ENCODE results near the gene CEP152. TPM values are rescaled to one million over a fixed set of nuclear protein-coding genes. Genes with fewer than 3 reads are reported as not detected.

CEP152 gene
- total RNA-seq, 4 donors from 2014 or later, result 9.2 to 12.5 (median 11.2) TPM

DNA sequence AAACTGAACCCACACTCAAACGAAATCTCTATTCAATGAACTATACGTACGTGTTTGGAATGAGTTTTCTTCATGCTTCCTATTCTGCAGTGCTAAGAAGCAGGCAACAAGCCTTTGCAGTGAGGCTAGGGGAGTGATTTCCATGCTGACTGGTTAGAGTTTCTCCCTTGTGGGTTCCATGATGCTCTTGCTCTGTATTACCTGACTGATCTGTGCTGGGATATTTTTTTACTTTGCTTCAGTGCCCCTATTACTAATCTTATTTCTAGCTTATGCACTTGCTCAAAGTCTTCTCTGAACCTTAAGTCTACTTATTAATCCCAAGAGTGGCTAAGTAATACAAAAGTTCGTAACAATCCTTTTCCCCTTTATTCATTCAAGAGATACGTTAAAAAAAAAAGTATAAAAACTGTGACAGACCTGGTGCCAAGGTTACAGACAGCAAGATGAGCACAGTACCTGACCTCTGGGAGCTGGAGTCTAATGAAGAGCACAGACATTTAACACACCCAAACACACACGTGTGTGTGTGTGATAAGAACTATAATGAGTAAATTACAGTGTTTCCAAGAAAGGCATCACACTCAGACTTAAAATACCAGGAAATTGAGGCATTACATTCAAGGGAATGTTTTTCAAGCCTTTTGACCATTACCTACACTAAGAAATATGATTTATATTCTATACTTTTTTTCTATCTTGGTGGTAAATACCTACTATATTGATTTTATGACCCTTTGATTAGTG is 114.9 kb downstream of the CEP152 start:
- WGBS, 2 donors, result 78 to 86% methylated on average over 6 of the region's 6 CpGs
- Histone ChIP-seq H3K27ac (no peak overlapping the region), H3K9me3 (no peaks in the 10 kb centered on the region)

DNA sequence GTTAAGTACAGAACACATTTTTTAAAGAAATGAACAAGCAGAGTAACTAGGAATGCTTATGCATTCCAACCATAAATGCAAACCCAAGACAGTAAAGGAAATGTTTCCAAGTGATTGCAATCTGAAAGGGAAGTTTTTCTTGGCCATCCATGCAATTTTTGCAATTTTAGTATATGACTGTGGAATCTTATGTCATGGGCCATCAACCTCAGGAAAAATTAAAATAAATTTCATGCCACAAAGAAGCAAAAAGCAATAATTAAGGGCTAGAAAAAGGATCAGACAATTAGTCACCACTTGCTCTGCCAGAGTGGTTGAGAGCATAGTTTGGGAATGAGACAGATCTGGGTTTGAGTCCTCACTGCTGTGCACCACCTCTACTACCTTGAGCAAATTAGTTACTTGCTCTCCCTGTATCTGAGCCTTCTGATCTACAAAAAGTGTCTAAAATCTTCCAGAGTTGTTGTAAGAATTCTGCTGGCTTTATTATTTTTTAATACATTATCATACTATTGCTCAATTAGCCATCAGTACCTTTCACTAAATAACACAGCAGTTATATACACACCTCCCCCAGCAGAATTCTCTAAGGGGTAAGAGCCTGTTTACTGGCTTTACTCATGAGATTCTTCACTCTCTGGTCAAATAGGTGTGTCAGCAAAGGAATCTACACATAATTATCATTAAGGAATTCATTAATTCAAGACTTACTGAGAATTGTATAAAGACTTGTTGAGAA is 115.6 kb downstream of the CEP152 start:
- Histone ChIP-seq H3K27ac (no peak overlapping the region), H3K4me1 (no peaks in the 10 kb centered on the region), H3K36me3 (no peaks in the 10 kb centered on the region), H3K9me3 (no peaks in the 10 kb centered on the region), H3K4me3 (no peak overlapping the region), H3K27me3 (no peaks in the 10 kb centered on the region)
- TF ChIP-seq, protein P1, sequence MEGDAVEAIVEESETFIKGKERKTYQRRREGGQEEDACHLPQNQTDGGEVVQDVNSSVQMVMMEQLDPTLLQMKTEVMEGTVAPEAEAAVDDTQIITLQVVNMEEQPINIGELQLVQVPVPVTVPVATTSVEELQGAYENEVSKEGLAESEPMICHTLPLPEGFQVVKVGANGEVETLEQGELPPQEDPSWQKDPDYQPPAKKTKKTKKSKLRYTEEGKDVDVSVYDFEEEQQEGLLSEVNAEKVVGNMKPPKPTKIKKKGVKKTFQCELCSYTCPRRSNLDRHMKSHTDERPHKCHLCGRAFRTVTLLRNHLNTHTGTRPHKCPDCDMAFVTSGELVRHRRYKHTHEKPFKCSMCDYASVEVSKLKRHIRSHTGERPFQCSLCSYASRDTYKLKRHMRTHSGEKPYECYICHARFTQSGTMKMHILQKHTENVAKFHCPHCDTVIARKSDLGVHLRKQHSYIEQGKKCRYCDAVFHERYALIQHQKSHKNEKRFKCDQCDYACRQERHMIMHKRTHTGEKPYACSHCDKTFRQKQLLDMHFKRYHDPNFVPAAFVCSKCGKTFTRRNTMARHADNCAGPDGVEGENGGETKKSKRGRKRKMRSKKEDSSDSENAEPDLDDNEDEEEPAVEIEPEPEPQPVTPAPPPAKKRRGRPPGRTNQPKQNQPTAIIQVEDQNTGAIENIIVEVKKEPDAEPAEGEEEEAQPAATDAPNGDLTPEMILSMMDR (IDR thresholded peaks at IDR 0.05), result no peak
- TF ChIP-seq EP300 (IDR thresholded peaks at IDR 0.05) (no peak), POLR2A (IDR thresholded peaks at IDR 0.05) (no peak)
- DNase-seq (ENCODE audit: low spot score in 2 of 2), result no peak

More for the DNA sequence above, 114.9 kb downstream of the CEP152 start:
- TF ChIP-seq, protein P1 (IDR thresholded peaks at IDR 0.05), result no peak
- TF ChIP-seq EP300 (IDR thresholded peaks at IDR 0.05) (no peak), POLR2A (IDR thresholded peaks at IDR 0.05) (no peak)
- no peak overlapping the region for H3K4me3 ChIP-seq
- DNase-seq (ENCODE audit: low spot score in 2 of 2), result no peak
- H3K36me3 ChIP-seq, result no peaks in the 10 kb centered on the region
- H3K4me1 ChIP-seq, result no peaks in the 10 kb centered on the region
- H3K27me3 ChIP-seq, result no peaks in the 10 kb centered on the region

DNA sequence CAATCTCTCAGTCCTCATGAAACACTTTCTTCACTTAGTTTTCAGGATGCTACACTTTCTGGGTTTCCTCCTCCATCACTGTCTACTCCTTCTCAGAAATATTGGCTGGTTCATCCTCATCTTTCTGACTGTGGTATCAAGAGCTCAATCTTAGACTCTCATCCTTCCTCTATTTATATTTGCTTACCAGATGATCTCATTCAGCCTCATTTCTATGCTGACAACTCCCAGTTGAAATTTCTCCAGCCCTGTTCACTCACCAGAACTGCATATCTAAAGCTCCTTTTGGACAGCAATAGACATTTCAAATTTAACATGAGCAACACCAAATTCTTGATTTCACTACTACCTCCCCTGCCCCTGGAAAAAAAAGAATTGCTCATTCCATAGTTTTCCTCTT is 117.4 kb downstream of the CEP152 start:
- no peaks in the 10 kb centered on the region for H3K36me3 ChIP-seq
- H3K27me3 ChIP-seq, result no peaks in the 10 kb centered on the region
- DNase-seq (ENCODE audit: low spot score in 2 of 2), result no peak
- no peak overlapping the region for H3K4me3 ChIP-seq
- no peaks in the 10 kb centered on the region for H3K4me1 ChIP-seq
- TF ChIP-seq POLR2A (IDR thresholded peaks at IDR 0.05) (no peak), EP300 (IDR thresholded peaks at IDR 0.05) (no peak)
- TF ChIP-seq, protein P1 (IDR thresholded peaks at IDR 0.05), result no peak
- no peaks in the 10 kb centered on the region for H3K9me3 ChIP-seq
- H3K27ac ChIP-seq, result no peak overlapping the region

DNA sequence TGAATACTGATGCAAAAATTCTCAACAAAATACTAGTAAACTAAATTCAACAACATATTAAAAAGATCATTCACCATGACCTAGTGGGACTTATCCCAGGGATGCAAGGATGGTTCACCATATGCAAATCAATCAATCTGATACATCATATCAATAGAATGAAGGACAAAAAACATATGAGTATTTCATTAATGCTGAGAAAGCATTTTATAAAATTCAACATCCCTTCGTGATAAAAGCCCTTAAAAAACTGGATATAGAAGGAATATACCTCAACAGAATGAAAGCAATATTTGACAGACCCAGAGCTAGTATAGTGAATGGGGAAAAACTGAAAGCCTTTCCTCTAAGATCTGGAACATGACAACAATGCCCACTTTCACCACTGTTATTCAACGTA is 122.4 kb downstream of the CEP152 start:
- Histone ChIP-seq H3K4me1 (no peaks in the 10 kb centered on the region), H3K36me3 (no peaks in the 10 kb centered on the region), H3K27ac (no peak overlapping the region), H3K4me3 (no peak overlapping the region), H3K27me3 (no peaks in the 10 kb centered on the region), H3K9me3 (peaks cover 0 to 3% (median 0%) of the 10 kb centered on the region in 4 donors)
- TF ChIP-seq, protein P1 (IDR thresholded peaks at IDR 0.05), result no peak
- TF ChIP-seq POLR2A (IDR thresholded peaks at IDR 0.05) (no peak), EP300 (IDR thresholded peaks at IDR 0.05) (no peak)
- no peak for DNase-seq (ENCODE audit: low spot score in 2 of 2)
- WGBS, 2 donors, result 49 to 87% methylated on average over 2 of the region's 2 CpGs

Other genes starting within 250 kb of the CEP152 start
- 100 to 1,000 TPM; 144 to 293 (median 234) TPM for gene FBN1, start 165.4 kb downstream of the CEP152 start, total RNA-seq
- gene EID1, start 67.1 kb upstream of the CEP152 start, total RNA-seq, result 100 to 1,000 TPM; 242 to 458 (median 311) TPM
- 10 to 100 TPM; 36.9 to 71.7 (median 47.5) TPM for gene SHC4, start 152.8 kb upstream of the CEP152 start, total RNA-seq
- 100 to 1,000 TPM; 178 to 324 (median 283) TPM for gene SECISBP2L, start 235.4 kb upstream of the CEP152 start, total RNA-seq

All from tibial nerve (tissue), 4 donors.